Measurements from ENCODE around the gene COBL. TPM values are rescaled to one million over a fixed set of nuclear protein-coding genes. Genes with fewer than 3 reads are reported as not detected.

The COBL gene
- polyA plus RNA-seq, 3 donors, result not detected

DNA sequence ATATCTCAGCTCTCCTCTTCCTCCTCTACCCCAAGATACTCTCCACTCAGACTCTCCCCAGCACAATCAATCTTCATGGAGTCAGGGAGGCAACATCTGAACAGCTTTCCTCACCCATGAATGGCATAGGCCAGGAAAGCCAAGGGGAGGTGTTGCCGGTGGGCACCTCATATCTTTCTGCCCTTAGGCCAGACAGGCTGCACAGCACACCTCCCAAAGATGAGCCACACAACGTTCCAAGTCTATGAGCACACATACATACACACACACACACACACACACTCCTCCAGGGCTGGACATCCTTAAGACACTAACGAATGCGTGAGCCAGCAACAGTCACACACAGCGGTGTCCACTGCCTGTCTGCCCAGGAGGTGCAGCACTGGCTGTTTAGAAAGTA is 17.7 kb downstream of the COBL start:
- no peaks in the 10 kb centered on the region for H3K79me2 ChIP-seq (ENCODE audit: insufficient read depth, low read length)
- no peaks in the 10 kb centered on the region for H3K9me3 ChIP-seq (replicated peaks in 1 of 2; ENCODE audit: control insufficient read depth in 1 of 2, insufficient read depth in 1 of 2, low read length in 2 of 2)
- no peaks in the 10 kb centered on the region for H4K20me1 ChIP-seq (ENCODE audit: insufficient read depth, low read length)
- no peak overlapping the region for H3K9ac ChIP-seq (ENCODE audit: insufficient read depth, low read length, poor library complexity, severe bottlenecking)
- DNase-seq, result no peak
- no peaks in the 10 kb centered on the region for H3K36me3 ChIP-seq (replicated peaks in 1 of 2; ENCODE audit: control insufficient read depth in 1 of 2, insufficient read depth in 2 of 2, low read length in 2 of 2)
- no peak overlapping the region for H2AFZ ChIP-seq (ENCODE audit: insufficient read depth, low read depth, low read length, poor library complexity, severe bottlenecking)
- intact Hi-C loops (cut with micrococcal nuclease), result no loop called here
- no peak overlapping the region for H3K27ac ChIP-seq (ENCODE audit: low read depth in 1 of 2, low read length in 2 of 2)
- Mint-ChIP-seq H3K36me3 (no peaks in the 10 kb centered on the region), H3K27ac (no peak overlapping the region), H3K4me1 (no peaks in the 10 kb centered on the region), H3K4me3 (no peak overlapping the region), H3K27me3 (ENCODE audit: low read depth in 3 of 3) (peaks cover 0 to 7% (median 4%) of the 10 kb centered on the region in 3 donors), H3K9me3 (peaks cover 0 to 4% (median 0%) of the 10 kb centered on the region in 7 donors)
- no peak overlapping the region for H3K4me3 ChIP-seq (replicated peaks in 1 of 3; ENCODE audit: low read depth in 2 of 3, low read length in 3 of 3)
- H3K4me1 ChIP-seq (ENCODE audit: control insufficient read depth in 1 of 2, insufficient read depth in 2 of 2, low read length in 2 of 2), result no peaks in the 10 kb centered on the region
- 100% methylated on average over 4 of the region's 5 CpGs for WGBS (ENCODE audit: insufficient coverage)
- H3K4me2 ChIP-seq (replicated peaks; ENCODE audit: extremely low read depth, low read length, poor library complexity, severe bottlenecking), result no peak overlapping the region
- TF ChIP-seq, protein P1, sequence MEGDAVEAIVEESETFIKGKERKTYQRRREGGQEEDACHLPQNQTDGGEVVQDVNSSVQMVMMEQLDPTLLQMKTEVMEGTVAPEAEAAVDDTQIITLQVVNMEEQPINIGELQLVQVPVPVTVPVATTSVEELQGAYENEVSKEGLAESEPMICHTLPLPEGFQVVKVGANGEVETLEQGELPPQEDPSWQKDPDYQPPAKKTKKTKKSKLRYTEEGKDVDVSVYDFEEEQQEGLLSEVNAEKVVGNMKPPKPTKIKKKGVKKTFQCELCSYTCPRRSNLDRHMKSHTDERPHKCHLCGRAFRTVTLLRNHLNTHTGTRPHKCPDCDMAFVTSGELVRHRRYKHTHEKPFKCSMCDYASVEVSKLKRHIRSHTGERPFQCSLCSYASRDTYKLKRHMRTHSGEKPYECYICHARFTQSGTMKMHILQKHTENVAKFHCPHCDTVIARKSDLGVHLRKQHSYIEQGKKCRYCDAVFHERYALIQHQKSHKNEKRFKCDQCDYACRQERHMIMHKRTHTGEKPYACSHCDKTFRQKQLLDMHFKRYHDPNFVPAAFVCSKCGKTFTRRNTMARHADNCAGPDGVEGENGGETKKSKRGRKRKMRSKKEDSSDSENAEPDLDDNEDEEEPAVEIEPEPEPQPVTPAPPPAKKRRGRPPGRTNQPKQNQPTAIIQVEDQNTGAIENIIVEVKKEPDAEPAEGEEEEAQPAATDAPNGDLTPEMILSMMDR (IDR thresholded peaks at IDR 0.05), result no peak
- H3K27me3 ChIP-seq (ENCODE audit: control insufficient read depth in 2 of 2, insufficient read depth in 2 of 2, low read length in 2 of 2), result no peaks in the 10 kb centered on the region

DNA sequence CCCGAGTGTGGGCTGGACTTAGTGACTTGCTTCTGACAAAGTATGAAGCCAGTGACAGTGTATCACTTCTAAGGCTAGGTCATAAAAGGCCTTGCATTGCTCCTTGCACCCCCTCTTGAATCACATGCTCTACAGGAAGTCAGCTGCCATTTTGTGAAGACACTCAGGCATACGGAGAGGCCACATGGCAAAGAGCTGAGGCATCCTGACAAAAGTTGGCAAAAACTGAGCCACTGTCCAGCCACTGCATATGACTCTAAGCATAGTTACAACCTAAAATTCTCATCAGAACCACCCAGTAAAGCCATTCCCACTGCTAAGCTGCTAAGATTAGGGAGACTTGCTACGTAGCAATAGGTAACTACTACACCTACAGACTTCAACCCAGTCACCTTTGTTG is 18.6 kb downstream of the COBL start:
- no peaks in the 10 kb centered on the region for H4K20me1 ChIP-seq (ENCODE audit: insufficient read depth, low read length)
- H3K4me3 ChIP-seq (replicated peaks in 1 of 3; ENCODE audit: low read depth in 2 of 3, low read length in 3 of 3), result no peak overlapping the region
- H3K27me3 Mint-ChIP-seq (ENCODE audit: low read depth in 3 of 3), result peaks cover 0 to 9% (median 4%) of the 10 kb centered on the region in 3 donors
- DNase-seq, result no peak
- H3K4me1 ChIP-seq (ENCODE audit: control insufficient read depth in 1 of 2, insufficient read depth in 2 of 2, low read length in 2 of 2), result no peaks in the 10 kb centered on the region
- H3K9me3 ChIP-seq (replicated peaks in 1 of 2; ENCODE audit: control insufficient read depth in 1 of 2, insufficient read depth in 1 of 2, low read length in 2 of 2), result no peaks in the 10 kb centered on the region
- no peaks in the 10 kb centered on the region for H3K36me3 Mint-ChIP-seq
- no peak overlapping the region for H3K27ac Mint-ChIP-seq
- TF ChIP-seq, protein P1 (IDR thresholded peaks at IDR 0.05), result no peak
- WGBS (ENCODE audit: insufficient coverage), result 90% methylated on average over 2 of the region's 3 CpGs
- no peak overlapping the region for H2AFZ ChIP-seq (ENCODE audit: insufficient read depth, low read depth, low read length, poor library complexity, severe bottlenecking)
- no peak overlapping the region for H3K27ac ChIP-seq (ENCODE audit: low read depth in 1 of 2, low read length in 2 of 2)
- intact Hi-C loops (cut with micrococcal nuclease), result no loop called here
- no peak overlapping the region for H3K9ac ChIP-seq (ENCODE audit: insufficient read depth, low read length, poor library complexity, severe bottlenecking)
- H3K4me3 Mint-ChIP-seq, result no peak overlapping the region
- peaks cover 0 to 4% (median 0%) of the 10 kb centered on the region in 7 donors for H3K9me3 Mint-ChIP-seq
- H3K4me1 Mint-ChIP-seq, result no peaks in the 10 kb centered on the region
- H3K27me3 ChIP-seq (ENCODE audit: control insufficient read depth in 2 of 2, insufficient read depth in 2 of 2, low read length in 2 of 2), result no peaks in the 10 kb centered on the region
- no peaks in the 10 kb centered on the region for H3K36me3 ChIP-seq (replicated peaks in 1 of 2; ENCODE audit: control insufficient read depth in 1 of 2, insufficient read depth in 2 of 2, low read length in 2 of 2)
- H3K79me2 ChIP-seq (ENCODE audit: insufficient read depth, low read length), result no peaks in the 10 kb centered on the region
- no peak overlapping the region for H3K4me2 ChIP-seq (replicated peaks; ENCODE audit: extremely low read depth, low read length, poor library complexity, severe bottlenecking)

Measured in CD14-positive monocyte (primary cell).